ENCODE data around the gene HMGB1.
"Not testable (repeated sequence)": the region's sequence is repeated elsewhere in the genome, so short reads cannot be mapped to it uniquely, and the experiment has no call there.

HMGB1 gene

DNA sequence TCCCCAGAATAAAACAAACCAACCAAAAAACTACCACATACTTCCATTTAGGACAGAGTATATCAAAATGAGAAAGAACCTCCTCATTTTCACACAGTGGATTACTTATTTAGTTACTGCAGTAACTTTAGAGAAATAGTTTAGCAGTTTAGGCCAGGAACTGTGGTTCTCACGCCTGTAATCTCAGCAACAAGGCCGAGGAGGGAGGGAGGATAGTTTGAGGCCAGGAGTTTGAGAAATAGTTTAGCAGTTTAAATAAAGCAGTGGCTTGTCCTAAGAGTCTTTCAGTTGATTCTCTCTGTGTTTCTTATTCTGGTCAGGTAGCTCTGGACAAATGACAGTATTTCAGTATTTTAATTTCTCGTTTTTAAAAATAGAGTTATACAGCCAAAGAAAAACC lies 9.4 kb downstream of the HMGB1 start:
- peaks cover 12 to 13% of the 10 kb centered on the region in 2 donors for H3K36me3 Mint-ChIP-seq
- peaks cover 8 to 38% of the 10 kb centered on the region in 2 donors for H3K4me1 Mint-ChIP-seq
- H3K4me3 Mint-ChIP-seq = no peak overlapping the region
- ATAC-seq (replicated peaks) (no peak), DNase-seq (no peak)
- H3K27me3 Mint-ChIP-seq = no peaks in the 10 kb centered on the region
- H3K27ac Mint-ChIP-seq = no peak overlapping the region
- no peaks in the 10 kb centered on the region for H3K9me3 Mint-ChIP-seq

DNA sequence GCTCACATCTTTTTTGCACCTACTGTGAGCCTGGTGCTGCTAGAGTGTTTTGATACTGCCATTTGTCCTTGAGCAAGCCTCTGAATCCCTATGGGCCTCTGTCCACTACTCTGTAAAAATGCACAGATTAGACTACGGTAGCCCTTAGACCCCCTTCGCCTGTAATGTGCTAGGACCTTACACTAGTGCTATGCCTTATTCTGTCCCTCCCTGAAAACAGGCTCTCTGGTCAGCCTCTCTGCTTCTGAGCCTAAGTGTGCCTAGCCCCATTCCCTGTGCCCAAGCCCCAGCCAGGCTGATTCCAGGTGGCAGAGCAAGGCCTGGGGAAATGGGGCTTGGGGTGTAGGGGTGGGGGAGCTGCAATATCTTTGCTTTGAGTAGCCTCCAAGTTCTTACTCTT lies 10.7 kb downstream of the HMGB1 start:
- no peaks in the 10 kb centered on the region for H3K27me3 Mint-ChIP-seq
- peak overlapping the region; percentile 42 for H3K27ac Mint-ChIP-seq
- ATAC-seq (replicated peaks) (no peak), DNase-seq (no peak)
- peaks cover 10 to 12% of the 10 kb centered on the region in 2 donors for H3K36me3 Mint-ChIP-seq
- peaks cover 8 to 35% of the 10 kb centered on the region in 2 donors for H3K4me1 Mint-ChIP-seq
- no peaks in the 10 kb centered on the region for H3K9me3 Mint-ChIP-seq
- no peak overlapping the region for H3K4me3 Mint-ChIP-seq

DNA sequence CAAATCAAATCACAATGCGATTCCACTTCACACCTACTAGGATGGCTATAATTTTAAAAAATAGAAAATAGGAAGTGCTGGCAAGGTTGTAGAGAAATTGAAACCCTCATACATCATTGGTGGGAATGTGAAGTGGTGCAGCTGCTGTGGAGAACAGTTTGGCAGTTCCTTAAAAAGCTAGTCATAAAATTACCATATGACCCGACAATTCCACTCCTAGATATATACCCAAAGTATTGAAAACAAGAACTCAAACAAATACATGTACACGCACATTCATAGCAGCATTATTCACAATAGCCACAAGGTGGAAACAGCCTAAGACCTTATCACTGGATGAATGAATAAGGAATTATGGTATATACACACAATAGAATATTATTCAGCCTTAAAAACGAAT lies 12.0 kb downstream of the HMGB1 start:
- no peak overlapping the region for H3K4me3 Mint-ChIP-seq
- H3K4me1 Mint-ChIP-seq = peaks cover 8 to 28% of the 10 kb centered on the region in 2 donors
- H3K27ac Mint-ChIP-seq = no peak overlapping the region
- DNase-seq (no peak), ATAC-seq (replicated peaks) (peak; percentile 83 to 85)
- H3K27me3 Mint-ChIP-seq = no peaks in the 10 kb centered on the region
- H3K36me3 Mint-ChIP-seq = peaks cover 4 to 7% of the 10 kb centered on the region in 2 donors
- H3K9me3 Mint-ChIP-seq = no peaks in the 10 kb centered on the region

DNA sequence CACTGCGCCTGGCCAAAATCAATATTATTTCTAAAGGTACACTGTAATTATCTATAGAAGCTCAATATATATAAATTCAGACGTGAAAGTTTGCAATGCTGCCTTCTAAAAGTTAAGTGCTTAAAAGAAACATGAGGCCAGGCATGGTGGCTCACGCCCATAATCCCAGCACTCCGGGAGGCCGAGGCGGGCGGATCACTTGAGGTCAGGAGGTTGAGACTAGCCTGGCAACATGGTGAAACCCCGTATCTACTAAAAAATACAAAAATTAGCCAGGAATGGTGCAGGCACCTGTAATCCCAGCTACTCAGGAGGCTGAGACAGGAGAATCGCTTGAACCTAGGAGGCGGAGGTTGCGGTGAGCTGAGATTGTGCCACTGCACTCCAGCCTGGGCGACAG lies 14.3 kb downstream of the HMGB1 start:
- not testable (repeated sequence) for H3K27me3 Mint-ChIP-seq, H3K36me3 Mint-ChIP-seq

DNA sequence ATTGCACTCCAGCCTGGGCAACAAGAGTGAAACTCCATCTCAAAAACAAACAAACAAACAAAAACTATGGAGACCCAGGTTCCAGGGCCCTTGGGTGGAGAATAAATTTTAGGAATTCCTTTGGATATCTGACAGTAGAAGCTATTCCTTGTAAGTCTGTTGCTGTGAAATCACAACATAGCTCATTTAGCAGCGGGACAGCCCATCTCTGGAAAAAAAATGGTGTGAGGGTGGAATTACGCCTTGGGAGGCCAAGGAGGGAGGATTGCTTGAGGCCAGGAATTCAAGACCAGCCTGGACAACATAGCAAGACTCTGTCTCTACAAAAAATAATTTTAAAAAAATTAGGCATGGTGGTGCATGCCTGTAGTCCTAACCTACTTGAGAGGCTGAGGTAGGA lies 15.7 kb downstream of the HMGB1 start:
- no peak overlapping the region for H3K27ac Mint-ChIP-seq
- ATAC-seq (replicated peaks) = no peak
- no peak for DNase-seq
- H3K4me1 Mint-ChIP-seq = peaks cover 19 to 40% of the 10 kb centered on the region in 2 donors
- H3K9me3 Mint-ChIP-seq = no peaks in the 10 kb centered on the region
- H3K36me3 Mint-ChIP-seq = no peaks in the 10 kb centered on the region
- H3K27me3 Mint-ChIP-seq = no peaks in the 10 kb centered on the region
- H3K4me3 Mint-ChIP-seq = no peak overlapping the region

More for the DNA sequence above, 14.3 kb downstream of the HMGB1 start:
- DNase-seq; H3K9me3 Mint-ChIP-seq; H3K27ac Mint-ChIP-seq; ATAC-seq (replicated peaks); H3K4me3 Mint-ChIP-seq: not testable (repeated sequence)
- peaks cover 8 to 30% of the 10 kb centered on the region in 2 donors for H3K4me1 Mint-ChIP-seq

DNA sequence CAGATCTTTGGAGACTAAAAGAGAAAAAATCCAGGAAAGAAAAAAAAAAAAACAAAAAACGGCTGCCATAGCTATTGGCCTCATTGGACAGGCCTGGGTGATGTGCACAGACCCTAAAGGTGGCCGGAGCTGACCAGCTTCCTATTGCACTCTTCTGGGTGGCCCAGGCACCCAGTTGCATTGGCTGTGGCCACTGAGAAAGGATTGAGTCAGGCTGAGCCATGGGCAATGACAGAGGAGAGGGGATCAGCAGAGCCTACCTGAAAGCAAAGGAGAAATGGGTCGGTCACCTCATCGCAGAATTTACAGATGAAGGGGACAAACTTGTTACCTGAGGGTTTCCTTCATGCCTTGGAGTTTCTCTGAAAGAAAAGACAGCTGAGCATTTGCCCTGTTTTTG lies 17.3 kb downstream of the HMGB1 start:
- DNase-seq (no peak), ATAC-seq (replicated peaks) (no peak)
- Mint-ChIP-seq H3K4me3 (no peak overlapping the region), H3K4me1 (peaks cover 25 to 46% of the 10 kb centered on the region in 2 donors), H3K9me3 (no peaks in the 10 kb centered on the region), H3K27me3 (no peaks in the 10 kb centered on the region), H3K36me3 (no peaks in the 10 kb centered on the region), H3K27ac (no peak overlapping the region)

DNA sequence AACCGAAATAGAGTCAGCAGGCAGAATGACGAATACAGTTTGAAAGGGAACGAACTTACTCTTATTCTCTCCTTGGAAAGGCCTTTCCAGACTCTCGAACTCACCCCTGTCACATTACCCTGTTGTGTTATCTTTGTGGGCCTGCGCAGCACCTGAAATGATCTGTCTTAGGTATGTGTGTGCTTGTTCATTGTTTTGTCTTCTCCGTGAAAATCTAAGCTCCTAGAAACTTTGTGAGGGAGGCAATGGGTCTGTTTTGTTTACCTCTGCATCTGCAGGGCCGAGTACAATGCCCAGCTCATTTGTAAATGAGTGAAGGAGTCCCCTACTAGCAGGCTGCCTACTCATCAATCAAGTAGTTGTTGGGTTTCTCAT lies 19.6 kb downstream of the HMGB1 start:
- peak overlapping the region; percentile 84 for H3K27ac Mint-ChIP-seq
- H3K36me3 Mint-ChIP-seq = peaks cover 0 to 2% of the 10 kb centered on the region in 2 donors
- peak overlapping the region; percentile 81 to 82 for H3K4me3 Mint-ChIP-seq
- ATAC-seq (replicated peaks) (no peak), DNase-seq (no peak)
- H3K4me1 Mint-ChIP-seq = peaks cover 31 to 52% of the 10 kb centered on the region in 2 donors
- H3K27me3 Mint-ChIP-seq = no peaks in the 10 kb centered on the region
- H3K9me3 Mint-ChIP-seq = no peaks in the 10 kb centered on the region

DNA sequence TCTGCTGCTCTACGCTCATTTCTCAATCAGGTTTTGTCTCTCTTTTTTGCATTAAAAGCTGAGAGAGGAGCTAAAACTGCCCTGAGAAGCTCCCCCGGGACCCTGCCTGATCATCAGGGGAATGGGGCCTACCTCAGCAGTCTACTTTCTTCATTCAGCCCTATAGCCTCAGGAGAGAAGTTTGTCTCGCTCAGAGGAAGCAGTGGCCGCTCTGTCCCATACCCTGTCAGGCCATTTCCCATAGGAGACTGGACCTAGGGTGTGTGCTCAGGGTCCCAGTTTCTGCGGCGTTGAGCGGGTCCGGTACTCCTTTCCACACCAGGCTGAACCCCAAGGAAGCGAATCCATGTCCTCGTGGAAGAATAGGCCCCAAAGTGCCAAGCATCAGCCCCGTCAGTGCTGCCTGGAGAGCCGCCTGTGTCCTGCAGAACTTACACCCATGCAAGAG lies 21.8 kb downstream of the HMGB1 start:
- ATAC-seq (replicated peaks) (peak; percentile 76 to 77), DNase-seq (peak; percentile 66)
- H3K27me3 Mint-ChIP-seq = no peaks in the 10 kb centered on the region
- H3K4me1 Mint-ChIP-seq = peaks cover 34 to 65% of the 10 kb centered on the region in 2 donors
- H3K36me3 Mint-ChIP-seq = peaks cover 0 to 5% of the 10 kb centered on the region in 2 donors
- H3K4me3 Mint-ChIP-seq = peak overlapping the region; percentile 42 to 56
- H3K27ac Mint-ChIP-seq = peak overlapping the region; percentile 88
- no peaks in the 10 kb centered on the region for H3K9me3 Mint-ChIP-seq

DNA sequence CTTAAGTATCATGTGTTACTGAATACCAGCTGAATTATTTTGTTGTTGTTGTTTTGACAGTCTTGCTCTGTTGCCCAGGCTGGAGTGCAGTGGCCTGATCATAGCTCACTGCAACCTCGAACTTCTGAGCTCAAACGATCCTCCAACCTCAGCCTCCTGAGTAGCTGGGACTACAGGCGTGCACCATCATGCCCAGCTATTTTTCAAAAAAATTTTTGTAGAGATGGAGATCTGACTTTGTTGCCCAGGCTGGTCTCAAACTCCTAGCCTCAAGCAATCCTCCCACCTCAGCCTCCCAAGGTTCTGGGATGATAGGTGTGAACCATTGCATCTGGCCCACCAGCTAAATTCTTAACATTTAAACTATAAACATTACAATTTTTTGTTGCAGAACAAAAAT lies 22.2 kb downstream of the HMGB1 start:
- DNase-seq; ATAC-seq (replicated peaks); H3K27me3 Mint-ChIP-seq; H3K36me3 Mint-ChIP-seq; H3K9me3 Mint-ChIP-seq: not testable (repeated sequence)
- peak overlapping the region; percentile 21 to 42 for H3K4me3 Mint-ChIP-seq
- H3K4me1 Mint-ChIP-seq = peaks cover 35 to 67% of the 10 kb centered on the region in 2 donors
- peak overlapping the region; percentile 88 for H3K27ac Mint-ChIP-seq

DNA sequence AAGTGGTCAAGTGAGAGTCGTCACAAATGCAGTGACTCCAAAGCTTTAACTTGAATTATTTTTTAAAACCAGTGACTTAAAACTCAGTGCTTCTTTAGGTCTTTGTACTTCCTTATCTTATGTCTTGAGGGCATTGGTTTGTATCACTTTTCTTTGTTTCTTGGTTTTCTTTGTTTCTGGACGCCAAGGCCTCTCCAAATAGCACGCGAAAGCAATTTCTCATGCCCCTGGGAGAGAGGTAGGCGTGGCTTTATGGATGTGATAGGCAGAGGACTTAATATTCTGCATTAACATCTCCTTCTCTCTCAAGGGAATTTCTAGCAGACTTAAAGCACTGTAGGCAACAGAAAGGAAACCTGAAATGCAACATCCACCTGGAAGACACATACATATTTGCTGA lies 22.8 kb downstream of the HMGB1 start:
- peak overlapping the region; percentile 26 to 63 for H3K4me3 Mint-ChIP-seq
- peaks cover 36 to 69% of the 10 kb centered on the region in 2 donors for H3K4me1 Mint-ChIP-seq
- peak overlapping the region; percentile 79 for H3K27ac Mint-ChIP-seq
- DNase-seq (no peak), ATAC-seq (replicated peaks) (no peak)
- H3K36me3 Mint-ChIP-seq = peaks cover 0 to 5% of the 10 kb centered on the region in 2 donors
- H3K27me3 Mint-ChIP-seq = no peaks in the 10 kb centered on the region
- H3K9me3 Mint-ChIP-seq = no peaks in the 10 kb centered on the region

DNA sequence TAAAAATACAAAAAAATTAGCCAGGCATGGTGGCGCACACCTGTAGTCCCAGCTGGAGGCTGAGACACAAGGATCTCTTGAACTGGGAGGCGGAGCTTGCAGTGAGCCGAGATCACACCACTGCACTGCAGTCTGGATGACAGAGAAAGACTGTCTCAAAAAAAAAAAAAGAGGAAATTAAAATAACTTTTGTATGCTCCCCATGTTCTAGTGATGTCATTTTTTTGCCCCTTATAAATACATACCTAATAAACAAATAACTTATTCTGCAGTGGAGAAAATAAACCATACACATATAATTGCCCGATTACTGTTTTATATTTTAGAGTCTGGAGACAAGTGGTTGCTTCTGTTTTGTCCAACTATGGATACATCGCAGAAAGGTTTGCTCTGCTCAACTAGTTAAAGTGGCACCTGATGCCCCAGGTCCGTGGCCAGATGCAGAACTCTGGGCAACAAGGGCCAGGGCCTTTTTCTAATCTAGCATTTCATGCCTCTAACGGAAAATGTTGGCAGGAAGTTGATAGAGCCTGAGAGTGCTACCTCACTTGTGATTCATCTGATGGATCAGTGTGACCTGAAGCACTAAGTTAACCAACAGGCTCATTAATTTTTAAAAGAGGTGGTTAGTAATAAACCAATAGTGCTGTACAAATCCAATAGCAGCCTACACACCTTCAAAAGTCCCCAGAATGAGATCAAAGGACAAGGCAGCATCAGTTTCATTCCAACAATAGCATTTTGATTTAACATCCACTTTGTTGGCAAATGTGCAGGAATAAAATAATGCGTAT lies 24.6 kb downstream of the HMGB1 start:
- DNase-seq = no peak
- ATAC-seq (replicated peaks) = peak; percentile 38 to 44
- Mint-ChIP-seq H3K27me3 (no peaks in the 10 kb centered on the region), H3K4me1 (peaks cover 29 to 55% of the 10 kb centered on the region in 2 donors), H3K36me3 (peaks cover 0 to 5% of the 10 kb centered on the region in 2 donors), H3K9me3 (no peaks in the 10 kb centered on the region), H3K27ac (peak overlapping the region; percentile 75), H3K4me3 (no peak overlapping the region)

DNA sequence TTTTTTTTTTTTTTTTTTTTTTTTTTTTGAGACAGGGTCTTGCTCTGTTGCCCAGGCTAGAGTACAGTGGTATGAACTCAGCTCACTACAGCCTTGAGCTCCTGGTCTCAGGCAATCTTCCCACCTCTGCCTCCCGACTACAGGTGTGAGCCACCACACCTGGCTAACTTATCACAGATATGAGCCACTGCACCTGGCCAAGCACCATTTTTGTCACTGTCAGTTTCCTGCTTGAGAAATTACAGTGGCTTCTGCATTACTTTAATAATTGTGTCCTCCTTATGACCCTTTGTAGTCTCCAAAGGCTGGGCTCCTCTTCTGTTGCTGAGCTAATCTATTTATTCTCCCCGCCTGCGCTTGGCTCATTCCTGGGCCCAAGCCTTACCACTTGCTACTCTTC lies 27.4 kb downstream of the HMGB1 start:
- DNase-seq (no peak), ATAC-seq (replicated peaks) (no peak)
- Mint-ChIP-seq H3K4me3 (no peak overlapping the region), H3K4me1 (peaks cover 11 to 27% of the 10 kb centered on the region in 2 donors), H3K9me3 (no peaks in the 10 kb centered on the region), H3K27me3 (no peaks in the 10 kb centered on the region), H3K27ac (no peak overlapping the region), H3K36me3 (peaks cover 0 to 5% of the 10 kb centered on the region in 2 donors)

DNA sequence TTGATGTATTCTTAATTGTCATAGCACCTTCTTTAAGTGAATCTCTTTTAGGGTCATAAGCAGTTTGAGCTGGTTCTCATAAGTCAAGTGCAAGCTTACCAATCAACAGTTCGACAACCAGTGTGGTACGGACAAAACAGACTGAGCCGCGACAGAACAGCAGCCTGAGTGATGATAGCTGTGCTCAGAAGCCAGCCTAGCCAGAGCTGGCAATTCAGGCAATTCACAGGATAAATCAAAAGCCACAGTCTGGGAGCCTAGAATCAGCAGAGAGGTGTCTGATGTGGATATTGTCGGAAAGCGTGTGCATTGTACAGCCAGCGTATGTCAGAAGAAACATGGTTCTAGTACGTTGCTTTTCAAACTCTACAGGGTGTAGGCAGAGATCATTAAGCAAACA lies 28.6 kb downstream of the HMGB1 start:
- DNase-seq (no peak), ATAC-seq (replicated peaks) (no peak)
- no peaks in the 10 kb centered on the region for H3K9me3 Mint-ChIP-seq
- H3K27ac Mint-ChIP-seq = no peak overlapping the region
- H3K36me3 Mint-ChIP-seq = peaks cover 0 to 4% of the 10 kb centered on the region in 2 donors
- H3K4me3 Mint-ChIP-seq = no peak overlapping the region
- H3K4me1 Mint-ChIP-seq = peaks cover 8 to 21% of the 10 kb centered on the region in 2 donors
- H3K27me3 Mint-ChIP-seq = no peaks in the 10 kb centered on the region

DNA sequence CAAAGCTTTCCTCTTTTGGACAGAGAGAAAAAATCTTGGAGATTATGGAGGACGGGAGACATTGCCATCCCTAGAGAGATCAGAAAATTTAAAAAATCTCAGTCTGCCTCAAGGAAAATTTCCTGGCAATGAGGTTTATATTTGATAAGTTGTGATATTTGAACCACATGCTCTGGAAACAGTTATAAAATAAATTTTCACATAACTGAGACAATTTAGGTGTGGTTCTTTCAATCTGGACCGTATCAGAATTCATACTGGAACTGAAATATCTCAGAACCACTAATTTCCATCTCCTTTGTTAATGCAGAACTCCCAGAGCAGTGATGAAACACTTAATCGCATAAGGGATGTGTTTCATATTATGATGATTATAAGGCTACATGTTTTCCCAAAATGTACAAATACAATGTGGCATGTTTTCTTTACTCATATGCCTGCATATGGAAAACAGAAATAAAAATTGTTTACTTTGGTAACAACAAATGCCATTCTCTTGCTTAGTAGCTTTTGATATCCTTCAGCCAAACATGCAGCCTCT lies 29.8 kb downstream of the HMGB1 start:
- H3K4me3 Mint-ChIP-seq = no peak overlapping the region
- ATAC-seq (replicated peaks) (no peak), DNase-seq (no peak)
- no peak overlapping the region for H3K27ac Mint-ChIP-seq
- H3K36me3 Mint-ChIP-seq = peaks cover 0 to 4% of the 10 kb centered on the region in 2 donors
- no peaks in the 10 kb centered on the region for H3K27me3 Mint-ChIP-seq
- H3K9me3 Mint-ChIP-seq = no peaks in the 10 kb centered on the region
- peaks cover 9 to 28% of the 10 kb centered on the region in 2 donors for H3K4me1 Mint-ChIP-seq

All from stimulated activated naive B cell treated with anti-CD40 and anti-IgM and Interleukin-4, amounts not matched to agents 10 μg/mL and 1 μg/mL and 100 μg/mL, for 72 hours (primary cell).